Measurements from ENCODE around the gene MET. TPM values are rescaled to one million over a fixed set of nuclear protein-coding genes. Genes with fewer than 3 reads are reported as not detected.

Gene MET
- total and polyA plus RNA-seq, 2 of the 8 experiments (the other 6 are each of a cell fraction or from before 2014, with no cell fraction given) = 3.5 to 12.9 TPM

GRCh38 chr7:116699722-116700120 lies 27.7 kb downstream of the MET start (continued):
- TF ChIP-seq CHD7 (IDR thresholded peaks at IDR 0.05; ENCODE audit: insufficient replicate concordance, low read length) (no peak), POLR2A (IDR thresholded peaks at IDR 0.05; ENCODE audit: control extremely low read depth in 1 of 2, low read depth in 2 of 2, low read length in 2 of 2) (no peak), ATF2 (IDR thresholded peaks at IDR 0.05; ENCODE audit: low read length) (no peak), ZNF274 (IDR thresholded peaks at IDR 0.05; ENCODE audit: borderline replicate concordance, extremely low read depth, low read length) (no peak), KDM4A (IDR thresholded peaks at IDR 0.05; ENCODE audit: low read depth, low read length, severe bottlenecking) (no peak), TAF7 (optimal IDR thresholded peaks at IDR 0.05; ENCODE audit: borderline replicate concordance, low read depth, low read length) (no peak)
